Keratinocyte (primary cell): ENCODE measurements around the gene ASTN2.

Experiments
- CTCF ChIP-seq, 3 experiments: IDR thresholded peaks in 1 of 3; conservative IDR thresholded peaks in 1 of 3; optimal IDR thresholded peaks in 1 of 3; 2 replicates in 2 of 3; 3 replicates in 1 of 3; pipeline versions ENCODE3 to v1.5.1; 2011; ENCODE audit warnings: low read length in 3 of 3, mild to moderate bottlenecking in 3 of 3, moderate library complexity in 2 of 3, control low read depth in 1 of 3, inconsistent platforms in 1 of 3; ENCODE audit not compliant: insufficient read depth in 2 of 3; ENCODE audit errors: extremely low read depth in 1 of 3
- EZH2 ChIP-seq: IDR thresholded peaks from one replicate; pipeline ENCODE4 v1.6.1; 2012; ENCODE audit warnings: inconsistent platforms, mild to moderate bottlenecking, low read length, moderate library complexity

- TF ChIP-seq CTCF (optimal IDR thresholded peaks at IDR 0.05 in 1 of 3, IDR thresholded peaks at IDR 0.05 in 1 of 3, conservative IDR thresholded peaks at IDR 0.05 in 1 of 3; ENCODE audit: extremely low read depth in 1 of 3, insufficient read depth in 2 of 3, low read length in 3 of 3) = no peak
- no peak for TF ChIP-seq EZH2
Measured at GRCh38 chr9:117302487-117302886, 112.4 kb downstream of the ASTN2 start.
